Midbrain (tissue), 1 donor: ENCODE measurements around the gene LMLN.
A peak's percentile ranks its signal among the peaks of the same experiment; 100 is the strongest.
"Not testable (repeated sequence)": the region's sequence is repeated elsewhere in the genome, so short reads cannot be mapped to it uniquely, and the experiment has no call there.

ENCODE experiments used
- DNase-seq: peaks from one replicate; lab custom pipeline; 2025; lab: John Stamatoyannopoulos, UW

Gene LMLN

GRCh38 chr3:197959891-197960693 is at the start of gene LMLN:
Gene LMLN, plus strand, starts transcription at chr3:197960217. Its CDS starts 29 bp downstream, at chr3:197960246.
- DNase-seq = peak; percentile 96

- no peak for DNase-seq
Observed at GRCh38 chr3:197912741-197913476, 47.1 kb upstream of the LMLN start.

DNA sequence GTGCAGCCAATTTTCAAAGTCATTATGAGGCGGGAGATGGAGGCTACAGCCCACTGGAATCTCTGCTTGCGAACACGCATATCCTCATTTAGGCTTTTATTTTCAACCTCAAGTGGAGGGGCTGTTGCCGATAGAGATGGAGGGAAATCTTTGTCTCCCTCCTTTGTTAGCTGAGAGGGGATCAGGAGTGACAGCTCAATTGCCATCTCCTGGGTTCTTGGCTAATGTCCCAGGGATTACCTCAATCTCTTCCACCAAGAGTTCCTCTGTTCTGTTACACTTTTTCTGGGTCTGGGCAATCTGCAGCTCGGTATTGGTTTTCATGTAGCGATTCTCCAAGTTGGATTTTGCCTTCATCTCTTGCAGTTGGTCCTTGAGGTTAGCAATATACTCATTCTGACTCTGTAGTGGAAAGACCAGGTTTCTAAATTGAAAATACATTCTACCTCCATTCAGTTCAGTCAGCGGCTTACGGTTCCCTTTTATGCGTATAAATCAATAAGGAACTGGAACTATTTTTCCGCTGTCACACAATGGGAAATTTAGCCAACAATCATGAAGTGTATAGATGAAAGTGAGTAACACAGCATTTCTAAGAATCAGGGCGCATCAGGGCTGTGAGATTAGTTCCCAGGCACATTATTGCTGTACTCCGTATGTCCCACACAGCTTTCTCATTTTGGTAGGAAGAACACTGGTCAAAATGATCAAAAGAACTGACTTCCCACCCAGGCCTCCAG is 46.2 kb upstream of the LMLN start:
- DNase-seq = no peak

- not testable (repeated sequence) for DNase-seq
Observed at GRCh38 chr3:197921429-197922275, 38.4 kb upstream of the LMLN start.

GRCh38 chr3:197926418-197926817 is 33.6 kb upstream of the LMLN start:
- DNase-seq = no peak

DNA sequence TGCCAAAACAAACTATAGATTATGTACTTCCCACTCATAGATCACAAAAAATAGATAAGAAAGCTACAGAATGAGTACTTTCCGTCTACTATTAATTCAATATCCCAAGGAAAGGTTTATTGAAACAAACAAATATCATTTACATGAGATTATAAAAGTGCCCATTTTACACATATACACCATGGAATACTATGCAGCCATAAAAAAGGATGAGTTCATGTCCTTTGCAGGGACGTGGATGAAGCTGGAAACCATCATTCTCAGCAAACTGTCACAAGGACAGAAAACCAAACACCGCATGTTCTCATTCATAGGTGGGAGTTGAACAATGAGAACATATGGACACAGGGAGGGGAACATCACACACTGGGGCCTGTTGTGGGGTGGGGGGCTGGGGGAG is 32.4 kb upstream of the LMLN start:
- not testable (repeated sequence) for DNase-seq

GRCh38 chr3:197936819-197937384 is 23.1 kb upstream of the LMLN start:
- DNase-seq = no peak

DNA sequence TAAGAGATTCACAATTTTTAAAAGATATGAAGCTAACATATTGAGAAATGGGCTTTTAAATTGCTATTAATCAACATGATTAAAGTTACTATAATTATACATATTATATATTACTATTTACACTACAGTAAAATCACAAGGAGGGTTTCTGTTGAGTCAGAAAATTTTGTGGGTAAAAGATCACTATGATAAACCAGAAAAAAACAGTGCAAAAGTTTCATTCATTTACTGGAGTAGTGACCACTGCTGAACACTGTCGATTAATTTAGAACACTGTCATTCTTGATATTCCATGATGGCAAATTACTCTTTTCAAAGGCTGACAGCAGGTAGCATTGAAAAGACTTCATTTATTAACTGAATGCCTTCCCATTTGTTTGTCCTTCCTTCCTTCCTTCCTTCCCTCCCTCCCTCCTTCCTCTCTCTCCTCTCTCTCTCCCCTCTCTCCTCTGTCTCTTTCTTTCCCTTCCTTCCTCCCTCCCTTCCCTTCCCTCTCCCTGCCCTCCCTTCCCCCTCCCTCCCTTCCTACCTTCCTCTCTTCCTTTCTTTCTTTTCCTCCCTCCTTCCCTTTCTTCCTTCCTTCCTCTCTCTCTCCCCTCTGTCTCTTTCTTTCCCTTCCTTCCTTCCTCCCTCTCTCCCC is 19.2 kb upstream of the LMLN start:
- DNase-seq = no peak

DNA sequence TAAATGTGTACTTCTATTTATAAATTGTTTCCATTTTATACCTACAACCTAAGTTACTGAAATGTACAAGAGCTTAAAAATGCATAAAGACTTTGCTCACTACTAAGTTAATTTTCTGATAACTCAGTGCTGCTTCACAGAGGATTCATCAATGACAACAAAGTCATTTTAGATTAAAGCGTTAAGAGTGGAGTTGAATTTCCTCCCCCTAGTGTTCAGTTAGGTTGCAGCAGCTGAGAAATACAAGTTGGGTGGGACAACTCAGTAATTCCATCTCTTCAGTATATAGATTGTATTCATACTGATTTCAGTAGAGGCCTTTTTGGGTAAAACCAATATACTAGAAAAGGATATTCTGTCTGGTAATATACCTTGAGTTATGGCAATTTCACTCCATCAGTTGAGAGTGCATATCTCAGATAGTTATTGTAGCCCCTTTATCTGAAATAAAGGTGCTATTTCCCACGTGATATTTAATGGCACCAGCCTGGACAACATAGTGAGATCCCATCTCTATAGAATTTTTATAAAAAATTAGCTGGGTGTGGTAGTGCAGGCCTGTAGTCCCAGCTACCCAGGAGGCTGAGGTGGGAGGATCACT is 17.0 kb upstream of the LMLN start:
- DNase-seq = peak; percentile 6

- DNase-seq = no peak
Observed at GRCh38 chr3:197949191-197949777, 10.7 kb upstream of the LMLN start.

- peak; percentile 92 for DNase-seq
Observed at GRCh38 chr3:197949778-197950676, 10.0 kb upstream of the LMLN start, which contains the start of gene RPL35A. Gene RPL35A, plus strand, starts transcription at chr3:197950190. Its CDS starts 778 bp downstream, at chr3:197950968.

DNA sequence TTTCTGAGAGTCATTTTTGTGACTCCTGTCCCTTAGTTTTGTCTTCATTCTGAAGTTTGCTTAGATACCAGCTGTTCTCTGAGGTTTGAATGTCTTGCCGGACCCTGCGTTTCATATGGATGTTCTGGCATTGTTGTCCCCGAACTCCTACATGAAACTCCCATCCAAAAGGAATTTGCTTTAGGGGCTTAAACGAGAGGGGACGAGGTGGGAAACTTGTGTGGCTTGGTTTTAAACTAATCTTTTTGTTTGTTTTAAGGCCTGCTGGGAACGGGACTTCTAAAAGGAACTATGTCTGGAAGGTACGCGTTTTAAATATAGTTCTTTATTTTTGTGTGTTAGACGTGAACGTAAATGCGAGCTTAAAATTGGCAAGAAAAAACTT is 9.3 kb upstream of the LMLN start:
- no peak for DNase-seq

GRCh38 chr3:197951392-197951990 is 8.5 kb upstream of the LMLN start:
- DNase-seq = no peak

GRCh38 chr3:197952440-197952839 is 7.6 kb upstream of the LMLN start:
- DNase-seq = no peak

DNA sequence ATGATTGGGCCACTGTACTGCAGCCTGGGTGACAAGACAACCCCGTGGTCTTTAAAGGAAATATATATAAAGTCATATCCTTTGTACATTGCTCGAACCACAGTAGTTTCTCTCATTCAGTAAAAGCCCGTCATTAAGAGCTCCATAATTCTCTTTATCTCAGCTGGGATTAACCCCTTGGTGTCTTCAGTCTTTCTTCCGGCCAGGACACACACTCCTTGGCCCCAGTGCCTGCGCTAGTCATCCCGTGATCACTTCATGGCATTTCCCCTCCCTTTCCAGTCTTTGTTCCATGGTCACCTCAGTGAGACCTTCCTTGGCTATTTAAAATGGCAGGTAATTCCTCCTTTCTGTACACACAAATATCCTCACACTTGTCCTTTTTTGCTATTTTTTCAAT is 6.7 kb upstream of the LMLN start:
- DNase-seq = no peak

- DNase-seq = no peak
Observed at GRCh38 chr3:197953881-197954280, 6.1 kb upstream of the LMLN start.

DNA sequence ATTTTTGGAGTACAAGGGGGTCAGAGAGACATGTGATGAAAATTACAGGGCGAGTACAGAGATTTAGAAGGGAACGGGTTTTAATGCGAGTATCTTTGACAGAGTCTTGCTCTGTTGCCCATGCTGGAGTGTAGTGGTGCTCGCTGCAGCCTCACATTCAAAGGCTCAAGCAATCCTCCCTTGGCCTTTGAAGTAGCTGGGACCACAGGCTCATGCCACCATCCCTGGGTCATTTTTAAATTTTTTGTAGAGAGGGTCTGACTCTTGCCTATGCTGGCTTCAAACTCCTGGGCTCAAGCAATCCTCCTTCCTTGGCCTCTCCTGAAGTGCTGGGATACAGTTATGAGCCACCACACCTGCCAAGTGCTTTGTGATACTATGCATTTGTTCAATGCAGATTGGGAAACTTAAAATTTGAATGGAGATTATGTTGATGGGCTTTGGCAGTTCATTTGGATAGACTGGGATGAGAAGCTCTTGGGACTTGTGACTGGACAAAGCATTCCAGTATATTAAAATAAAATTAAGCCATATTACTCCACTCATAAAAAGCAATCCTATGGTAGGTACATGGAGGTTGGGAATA is 4.0 kb upstream of the LMLN start:
- DNase-seq = no peak

GRCh38 chr3:197956626-197956988 is 3.4 kb upstream of the LMLN start:
- no peak for DNase-seq
